AG10803 (cell line): ENCODE data around the gene CDC42BPG.

Experiments used
- DNase-seq: peaks from one replicate; pipeline ENCODE4 v3.0.0; 2010; ENCODE audit warnings: low read depth
- H3K4me3 ChIP-seq: 2 replicates; pipeline ENCODE4 v1.5.1; 2011; ENCODE audit warnings: mild to moderate bottlenecking, low read length, control low read depth
- TF ChIP-seq, protein P1 (sequence below): conservative IDR thresholded peaks from 2 replicates; pipeline ENCODE4 v1.5.1; 2011; ENCODE audit warnings: mild to moderate bottlenecking, low read length, control low read depth, inconsistent platforms

The CDC42BPG gene

GRCh38 chr11:64813826-64814225 lies 30.6 kb downstream of the CDC42BPG start:
- TF ChIP-seq, protein P1, sequence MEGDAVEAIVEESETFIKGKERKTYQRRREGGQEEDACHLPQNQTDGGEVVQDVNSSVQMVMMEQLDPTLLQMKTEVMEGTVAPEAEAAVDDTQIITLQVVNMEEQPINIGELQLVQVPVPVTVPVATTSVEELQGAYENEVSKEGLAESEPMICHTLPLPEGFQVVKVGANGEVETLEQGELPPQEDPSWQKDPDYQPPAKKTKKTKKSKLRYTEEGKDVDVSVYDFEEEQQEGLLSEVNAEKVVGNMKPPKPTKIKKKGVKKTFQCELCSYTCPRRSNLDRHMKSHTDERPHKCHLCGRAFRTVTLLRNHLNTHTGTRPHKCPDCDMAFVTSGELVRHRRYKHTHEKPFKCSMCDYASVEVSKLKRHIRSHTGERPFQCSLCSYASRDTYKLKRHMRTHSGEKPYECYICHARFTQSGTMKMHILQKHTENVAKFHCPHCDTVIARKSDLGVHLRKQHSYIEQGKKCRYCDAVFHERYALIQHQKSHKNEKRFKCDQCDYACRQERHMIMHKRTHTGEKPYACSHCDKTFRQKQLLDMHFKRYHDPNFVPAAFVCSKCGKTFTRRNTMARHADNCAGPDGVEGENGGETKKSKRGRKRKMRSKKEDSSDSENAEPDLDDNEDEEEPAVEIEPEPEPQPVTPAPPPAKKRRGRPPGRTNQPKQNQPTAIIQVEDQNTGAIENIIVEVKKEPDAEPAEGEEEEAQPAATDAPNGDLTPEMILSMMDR: no peak
- no peak for DNase-seq

DNA sequence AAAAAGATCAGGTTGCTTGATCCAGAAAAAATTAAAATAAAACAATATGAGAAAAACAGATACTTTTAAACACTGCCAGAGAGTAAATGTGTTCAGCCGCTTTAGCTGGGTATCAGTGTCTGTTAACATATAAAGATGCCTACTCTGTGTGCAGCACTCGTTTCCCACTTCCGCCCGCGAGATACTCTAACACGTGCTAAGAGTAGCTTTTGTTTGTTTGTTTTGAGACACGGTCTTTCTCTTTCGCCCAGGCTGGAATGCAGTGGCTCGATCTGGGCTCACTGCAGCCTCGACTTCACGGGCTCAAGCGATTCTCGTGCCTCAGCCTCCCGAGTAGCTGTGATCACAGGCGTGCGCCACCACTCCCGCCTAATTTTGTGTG lies 33.6 kb downstream of the CDC42BPG start:
- peak overlapping the region; percentile 26 for H3K4me3 ChIP-seq
- no peak for DNase-seq
- TF ChIP-seq, protein P1: no peak

More at GRCh38 chr11:64813826-64814225, 30.6 kb downstream of the CDC42BPG start:
- H3K4me3 ChIP-seq: no peak overlapping the region

- TF ChIP-seq, protein P1: no peak
- peak; percentile 94 for DNase-seq
- H3K4me3 ChIP-seq: peak within 1 kb of the TSS; percentile 84
Observed at GRCh38 chr11:64810271-64810890, 34.1 kb downstream of the CDC42BPG start, which contains the start of gene MEN1. Gene MEN1 (minus strand): TSS chr11:64810551. CDS start chr11:64810109, 442 bp downstream.

DNA sequence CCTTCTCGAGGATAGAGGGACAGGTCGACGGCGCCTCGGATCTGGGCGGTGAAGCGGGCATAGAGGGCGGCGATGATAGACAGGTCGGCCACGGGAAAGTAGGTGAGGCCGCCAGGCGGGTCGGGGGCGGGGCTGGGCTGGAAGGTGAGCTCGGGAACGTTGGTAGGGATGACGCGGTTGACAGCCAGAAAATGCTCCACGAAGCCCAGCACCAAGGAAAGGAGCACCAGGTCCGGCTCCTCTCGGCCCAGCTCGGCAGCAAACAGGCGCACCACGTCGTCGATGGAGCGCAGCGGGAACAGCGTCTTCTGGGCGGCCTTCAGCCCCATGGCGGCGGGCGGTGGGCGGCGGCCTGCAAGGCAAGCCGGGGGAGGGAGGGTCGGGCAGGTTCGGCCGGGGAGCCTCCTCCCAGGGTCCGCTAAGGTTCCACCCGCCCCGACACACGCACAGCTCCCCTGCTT lies 34.6 kb downstream of the CDC42BPG start:
- TF ChIP-seq, protein P1: no peak
- H3K4me3 ChIP-seq: peak overlapping the region; percentile 84
- DNase-seq: no peak

GRCh38 chr11:64805481-64805880 lies 39.0 kb downstream of the CDC42BPG start:
- H3K4me3 ChIP-seq: no peak overlapping the region
- TF ChIP-seq, protein P1: no peak
- no peak for DNase-seq

GRCh38 chr11:64804346-64805210 lies 39.9 kb downstream of the CDC42BPG start:
- H3K4me3 ChIP-seq: no peak overlapping the region; the same call in 1 of the 2 replicates
- TF ChIP-seq, protein P1: no peak
- no peak for DNase-seq
